ENCODE results near the gene HPSE.

GRCh38 chr4:83323136-83323535 lies 11.5 kb downstream of the HPSE start:
- no peak for TF ChIP-seq CTCF (conservative IDR thresholded peaks at IDR 0.05)
- TF ChIP-seq ZFX (IDR thresholded peaks at IDR 0.05): no peak
